A549 (cell line): Measurements from ENCODE around the gene C4orf50. TPM values are rescaled to one million over a fixed set of nuclear protein-coding genes. Genes with fewer than 3 reads are reported as not detected.

Experiments
- ATAC-seq, 2 experiments: fragments of 200-7000 bp in 1 of 2; fragments of >200 bp in 1 of 2; cut with Nextera tagmentation in 1 of 2; cut with Tn5 transposase in 1 of 2; 3 replicates each; pipeline versions ENCODE4 v1.8.0 to v1.9.1; 2018 to 2020; ENCODE audit warnings: mild to moderate bottlenecking in 1 of 2, moderate library complexity in 1 of 2
- CTCF ChIA-PET: fragments of 300-600 bp; sonication (Branson Sonifier 250); formaldehyde crosslinking; extraction: SDS; loops from one replicate; lab custom pipeline; 2021; ENCODE audit warnings: antibody characterized with exemption, inconsistent platforms; lab: Yijun Ruan, JAX
- POLR2A ChIA-PET: fragments of 350-600 bp; formaldehyde crosslinking; extraction: SDS; loops from one replicate; lab custom pipeline; 2021; ENCODE audit warnings: antibody characterized with exemption, inconsistent platforms; lab: Yijun Ruan, JAX
- DNase-seq, 2 experiments: peaks; one replicate each; pipeline versions ENCODE4 v3.0.0 to v3.0.0-alpha.2; 2011 to 2016; ENCODE audit warnings: low read depth in 1 of 2, low spot score in 1 of 2
- FAIRE-seq: peaks from 2 replicates; lab custom pipeline; 2011; peaks lifted over from hg19 to GRCh38; lab: Jason Lieb, UNC
- H3K27ac ChIP-seq, 2 experiments: fragments of >200 bp; sonication (Bioruptor Twin); formaldehyde crosslinking; 3 replicates each; pipeline ENCODE4 v1.5.1; 2016 to 2017
- H3K4me1 ChIP-seq: fragments of >200 bp; sonication (Bioruptor Twin); formaldehyde crosslinking; 3 replicates; pipeline ENCODE4 v1.6.1; 2016
- H3K4me2 ChIP-seq: fragments of >200 bp; sonication (Bioruptor Twin); formaldehyde crosslinking; 3 replicates; pipeline ENCODE4 v1.6.1; 2016
- H3K4me3 ChIP-seq: fragments of >200 bp; sonication (Bioruptor Twin); formaldehyde crosslinking; 3 replicates; pipeline ENCODE4 v1.5.1; 2016
- H3K9me3 ChIP-seq: fragments of >200 bp; sonication (Bioruptor Twin); formaldehyde crosslinking; 3 replicates; pipeline ENCODE4 v1.6.1; 2016
- BCL3 ChIP-seq: fragments of >200 bp; sonication (Bioruptor Twin); formaldehyde crosslinking; IDR thresholded peaks from 3 replicates; pipeline ENCODE4 v1.6.1; 2016
- CTCF ChIP-seq: fragments of >200 bp; sonication (Bioruptor Twin); formaldehyde crosslinking; IDR thresholded peaks from 3 replicates; pipeline ENCODE4 v1.5.1; 2016
- FOXS1 ChIP-seq: fragments of 250-450 bp; sonication (Bioruptor Pico); IDR thresholded peaks from 2 replicates; pipeline ENCODE4 v1.5.0; 2020; ENCODE audit warnings: mild to moderate bottlenecking, moderate library complexity
- HES2 ChIP-seq: fragments of >200 bp; sonication (Bioruptor Twin); formaldehyde crosslinking; IDR thresholded peaks from 2 replicates; pipeline ENCODE4 v1.6.1; 2016
- HEYL ChIP-seq: fragments of 250-450 bp; sonication (Bioruptor Pico); IDR thresholded peaks from 2 replicates; pipeline ENCODE4 v1.8.0; 2021; ENCODE audit warnings: mild to moderate bottlenecking, moderate library complexity
- HOXA7 ChIP-seq: fragments of 250-450 bp; sonication (Bioruptor Pico); IDR thresholded peaks from 2 replicates; pipeline ENCODE4 v1.5.0; 2020; ENCODE audit warnings: mild to moderate bottlenecking, moderate library complexity
- JUNB ChIP-seq: fragments of >200 bp; sonication (Bioruptor Twin); formaldehyde crosslinking; IDR thresholded peaks from 2 replicates; pipeline ENCODE4 v1.6.1; 2016
- KDM5A ChIP-seq: fragments of 200-600 bp; sonication (generic); IDR thresholded peaks from 2 replicates; pipeline ENCODE4 v1.6.1; 2016; ENCODE audit warnings: antibody characterized with exemption, mild to moderate bottlenecking
- MAFK ChIP-seq: fragments of 450-650 bp; IDR thresholded peaks from 2 replicates; pipeline ENCODE4 v1.6.1; 2014; ENCODE audit not compliant: partially characterized antibody
- NPAS2 ChIP-seq: fragments of 250-450 bp; sonication (Bioruptor Pico); IDR thresholded peaks from 2 replicates; pipeline ENCODE4 v1.8.0; 2022; ENCODE audit warnings: mild to moderate bottlenecking, moderate library complexity, borderline replicate concordance
- PHF8 ChIP-seq: fragments of 200-600 bp; sonication (generic); IDR thresholded peaks from 2 replicates; pipeline ENCODE4 v1.6.1; 2016; ENCODE audit warnings: low read depth, mild to moderate bottlenecking, antibody characterized with exemption, moderate library complexity, borderline replicate concordance
- POLR2AphosphoS2 ChIP-seq: conservative IDR thresholded peaks from 2 replicates; pipeline ENCODE4 v1.6.1; 2012; ENCODE audit warnings: low read length, improper control_type of control experiment, inconsistent platforms
- RAD21 ChIP-seq, 2 experiments: fragments of >200 bp in 1 of 2; sonication (Bioruptor Twin) in 1 of 2; formaldehyde crosslinking in 1 of 2; IDR thresholded peaks in 1 of 2; conservative IDR thresholded peaks in 1 of 2; 2 replicates in 1 of 2; 3 replicates in 1 of 2; pipeline ENCODE4 v1.6.1; 2012 to 2018; ENCODE audit warnings: inconsistent platforms in 1 of 2
- RCOR1 ChIP-seq: fragments of 150-350 bp; IDR thresholded peaks from 2 replicates; pipeline ENCODE4 v1.6.1; 2014; ENCODE audit warnings: antibody characterized with exemption, low read length, low read depth
- RFX5 ChIP-seq: fragments of 450-650 bp; IDR thresholded peaks from 2 replicates; pipeline ENCODE4 v1.7.1; 2014; ENCODE audit warnings: antibody characterized with exemption, mild to moderate bottlenecking, moderate library complexity
- SMC3 ChIP-seq: fragments of >200 bp; sonication (Bioruptor Twin); formaldehyde crosslinking; IDR thresholded peaks from 3 replicates; pipeline ENCODE4 v1.6.1; 2018; ENCODE audit warnings: inconsistent platforms
- SREBF2 ChIP-seq: fragments of 450-650 bp; IDR thresholded peaks from 2 replicates; pipeline ENCODE4 v1.6.1; 2014; ENCODE audit warnings: mild to moderate bottlenecking, moderate library complexity
- TFCP2L1 ChIP-seq: fragments of 250-450 bp; sonication (Bioruptor Pico); IDR thresholded peaks from 2 replicates; pipeline ENCODE4 v1.5.0; 2021; ENCODE audit warnings: mild to moderate bottlenecking
- USF2 ChIP-seq: fragments of 450-650 bp; IDR thresholded peaks from 2 replicates; pipeline ENCODE4 v1.6.1; 2014; ENCODE audit warnings: antibody characterized with exemption
- ZFP36 ChIP-seq: fragments of 450-650 bp; IDR thresholded peaks from 2 replicates; pipeline ENCODE4 v1.6.1; 2014; ENCODE audit warnings: borderline replicate concordance; ENCODE audit not compliant: partially characterized antibody
- WGBS: methylation state at CpG from one replicate; pipeline ENCODE4 v1.1.6; 2017; ENCODE audit errors: missing lambda C conversion rate; 5-methylcytosine and 5-hydroxymethylcytosine counted together
- polyA plus RNA-seq, 4 experiments: library from polyadenylated mRNA; depleted of rRNA in 3 of 4; stranded (reverse); fragments of >200 nt; fragmentation: RNase III in 1 of 4; extraction: RNeasy Plus Mini Kit Qiagen cat#74134 plus additional on column Dnase treatment in 1 of 4; gene quantifications; 2 replicates in 3 of 4; 3 replicates in 1 of 4; pipeline ENCODE4 v1.2.3, GENCODE V29; 2011 to 2017

Gene C4orf50
- polyA plus RNA-seq, 2 of the 4 experiments (the other 2 are of a cell fraction), result not detected

- no peak for TF ChIP-seq RFX5
- no peak for TF ChIP-seq BCL3
- TF ChIP-seq ZFP36, result no peak
- ChIA-PET CTCF (no interaction called here), POLR2A (no interaction called here)
- H3K9me3 ChIP-seq, result no peaks in the 10 kb centered on the region
- ATAC-seq, result no peak
- no peak for FAIRE-seq
- no peak overlapping the region for H3K4me3 ChIP-seq
- H3K4me2 ChIP-seq, result no peak overlapping the region
- H3K27ac ChIP-seq, result no peak overlapping the region
- H3K4me1 ChIP-seq, result 0 out of 3 replicates have a peak, but pooled peaks cover 3% of the 10 kb centered on the region
- no peak for DNase-seq
- WGBS, result 72% methylated on average over 17 of the region's 17 CpGs
Observed at GRCh38 chr4:6050551-6050950, 32.3 kb upstream of the C4orf50 start.

- WGBS, result 66% methylated on average over 8 of the region's 8 CpGs
- CTCF ChIA-PET, result no interaction called here
- FAIRE-seq, result no peak
- no peak overlapping the region for H3K4me2 ChIP-seq
- no peak overlapping the region for H3K4me3 ChIP-seq
- POLR2A ChIA-PET, result no interaction called here
- no peak overlapping the region for H3K27ac ChIP-seq
- no peak for DNase-seq
- H3K9me3 ChIP-seq, result no peaks in the 10 kb centered on the region
- no peak for TF ChIP-seq CTCF
- TF ChIP-seq TFCP2L1 (CRISPR knock-in tag), result no peak
- no peak for TF ChIP-seq RCOR1
- TF ChIP-seq POLR2AphosphoS2, result no peak
- TF ChIP-seq SMC3, result no peak
- TF ChIP-seq PHF8, result no peak
- no peak for TF ChIP-seq MAFK
- no peak for TF ChIP-seq NPAS2 (CRISPR knock-in tag)
- TF ChIP-seq HEYL (CRISPR knock-in tag), result no peak
- no peak for TF ChIP-seq HOXA7
- no peak for TF ChIP-seq RAD21 (conservative IDR thresholded peaks at IDR 0.05 in 1 of 2, IDR thresholded peaks at IDR 0.05 in 1 of 2)
- TF ChIP-seq BCL3, result no peak
- TF ChIP-seq SREBF2, result no peak
- TF ChIP-seq HES2, result no peak
- no peak for TF ChIP-seq JUNB
- no peak for TF ChIP-seq KDM5A
- no peak for TF ChIP-seq FOXS1 (CRISPR knock-in tag)
- no peak for TF ChIP-seq RFX5
- no peak for TF ChIP-seq USF2
- ATAC-seq, result no peak
- 0 out of 3 replicates have a peak, but pooled peaks cover 3% of the 10 kb centered on the region for H3K4me1 ChIP-seq
Observed at GRCh38 chr4:6049985-6050384, 31.8 kb upstream of the C4orf50 start.
